PC-9 (cell line): ENCODE data around the gene SDR39U1. TPM values are rescaled to one million over a fixed set of nuclear protein-coding genes. Genes with fewer than 3 reads are reported as not detected.

Source experiments
- BruUV-seq: library from RNA; stranded (reverse); fragments of 400-500 nt; replicated peaks from 2 replicates; lab custom pipeline; 2021; lab: Mats Ljungman, UMichigan
- CTCF ChIA-PET: fragments of 300-600 bp; sonication (Branson Sonifier 250); formaldehyde crosslinking; loops from one replicate; lab custom pipeline; 2022; ENCODE audit warnings: antibody characterized with exemption; lab: Charles Lee
- POLR2A ChIA-PET: fragments of 300-600 bp; sonication (Branson Sonifier 250); formaldehyde crosslinking; loops from one replicate; lab custom pipeline; 2022; ENCODE audit warnings: antibody characterized with exemption; ENCODE audit not compliant: unreplicated experiment; lab: Charles Lee
- DNase-seq, 2 experiments: peaks; one replicate each; pipeline versions ENCODE4 v3.0.0 to v3.0.0-alpha.2; 2015 to 2022; ENCODE audit warnings: mixed read lengths in 1 of 2
- H2AFZ ChIP-seq: fragments of 200-600 bp; sonication (generic); 2 replicates; pipeline ENCODE4 v1.8.1; 2017; ENCODE audit warnings: antibody characterized with exemption
- H3F3A ChIP-seq: fragments of 200-600 bp; sonication (generic); 2 replicates; pipeline ENCODE4 v1.8.1; 2017; ENCODE audit warnings: antibody characterized with exemption, mild to moderate bottlenecking, low read depth; ENCODE audit not compliant: insufficient read depth
- H3K27ac ChIP-seq: fragments of 200-600 bp; sonication (generic); 2 replicates; pipeline ENCODE4 v1.6.1; 2016; ENCODE audit warnings: mixed run types
- H3K27me3 ChIP-seq: fragments of 200-600 bp; sonication (generic); 2 replicates; pipeline ENCODE4 v1.6.1; 2016; ENCODE audit warnings: low read depth, mixed run types; ENCODE audit not compliant: insufficient read depth
- H3K36me3 ChIP-seq: fragments of 200-600 bp; sonication (generic); 2 replicates; pipeline ENCODE4 v1.6.1; 2016; ENCODE audit warnings: low read depth, mixed run types
- H3K4me1 ChIP-seq: fragments of 200-600 bp; sonication (generic); replicated peaks from 2 replicates; pipeline ENCODE4 v1.6.1; 2016; ENCODE audit warnings: mixed run types; ENCODE audit not compliant: insufficient read depth
- H3K4me2 ChIP-seq: fragments of 200-600 bp; sonication (generic); 2 replicates; pipeline ENCODE4 v1.6.1; 2017; ENCODE audit warnings: mixed run types
- H3K4me3 ChIP-seq: fragments of 200-600 bp; sonication (generic); 2 replicates; pipeline ENCODE4 v1.6.1; 2016; ENCODE audit warnings: mixed run types
- H3K79me2 ChIP-seq: fragments of 200-600 bp; sonication (generic); 2 replicates; pipeline ENCODE4 v1.6.1; 2017; ENCODE audit warnings: low read depth, mixed run types
- H3K9me2 ChIP-seq: fragments of 200-600 bp; sonication (generic); 2 replicates; pipeline ENCODE4 v1.8.1; 2017; ENCODE audit warnings: mild to moderate bottlenecking; ENCODE audit not compliant: insufficient read depth
- H3K9me3 ChIP-seq: fragments of 200-600 bp; sonication (generic); 2 replicates; pipeline ENCODE4 v1.8.1; 2016; ENCODE audit warnings: low read depth; ENCODE audit not compliant: insufficient read depth
- H4K20me1 ChIP-seq: fragments of 200-600 bp; sonication (generic); 2 replicates; pipeline ENCODE4 v1.8.1; 2017; ENCODE audit not compliant: insufficient read depth
- CTCF ChIP-seq: fragments of 200-600 bp; sonication (generic); conservative IDR thresholded peaks from 2 replicates; pipeline ENCODE4 v1.6.1; 2017; ENCODE audit warnings: mixed run types, antibody characterized with exemption, mild to moderate bottlenecking, moderate library complexity
- EZH2 ChIP-seq: fragments of 200-600 bp; sonication (generic); IDR thresholded peaks from 2 replicates; pipeline ENCODE4 v1.8.0; 2017; ENCODE audit warnings: antibody characterized with exemption, low read depth
- intact Hi-C: fragments of 100-400 bp; cut with micrococcal nuclease; formaldehyde crosslinking; loops from one replicate; pipeline ENCODE4 v1.10.0; 2022; ENCODE audit not compliant: unreplicated experiment
- total RNA-seq: library from RNA; stranded (reverse); gene quantifications from 2 replicates; pipeline ENCODE4 v1.2.3, GENCODE V29; 2021

SDR39U1 gene
- total RNA-seq, 1 experiment from 2014 or later, result 17.2 TPM

GRCh38 chr14:24414732-24415420 is 27.7 kb downstream of the SDR39U1 start:
- Histone ChIP-seq H3K36me3 (no peaks in the 10 kb centered on the region), H3F3A (no peaks in the 10 kb centered on the region), H3K79me2 (no peaks in the 10 kb centered on the region), H3K9me3 (no peaks in the 10 kb centered on the region), H4K20me1 (no peaks in the 10 kb centered on the region), H3K27me3 (no peaks in the 10 kb centered on the region), H3K4me2 (no peak overlapping the region), H2AFZ (no peak overlapping the region), H3K4me3 (no peak overlapping the region), H3K9me2 (no peaks in the 10 kb centered on the region), H3K4me1 (no peaks in the 10 kb centered on the region), H3K27ac (no peak overlapping the region)
- BruUV-seq, result no TSS peak
- ChIA-PET POLR2A (no interaction called here), CTCF (no interaction called here)
- TF ChIP-seq CTCF (no peak), EZH2 (no peak)
- intact Hi-C loops, result no loop called here
- no peak for DNase-seq

GRCh38 chr14:24414077-24414476 is 28.5 kb downstream of the SDR39U1 start:
- TF ChIP-seq CTCF, result no peak
- no peak for TF ChIP-seq EZH2
- no peak overlapping the region for H3K4me2 ChIP-seq
- no TSS peak for BruUV-seq
- ChIA-PET POLR2A (no interaction called here), CTCF (no interaction called here)
- H3K9me2 ChIP-seq, result no peaks in the 10 kb centered on the region
- H3F3A ChIP-seq, result no peaks in the 10 kb centered on the region
- no peak overlapping the region for H3K4me3 ChIP-seq
- no peak overlapping the region for H2AFZ ChIP-seq
- H3K27ac ChIP-seq, result no peak overlapping the region
- no peak for DNase-seq
- H3K9me3 ChIP-seq, result no peaks in the 10 kb centered on the region
- H3K36me3 ChIP-seq, result no peaks in the 10 kb centered on the region
- no peaks in the 10 kb centered on the region for H3K27me3 ChIP-seq
- intact Hi-C loops, result no loop called here
- no peaks in the 10 kb centered on the region for H3K79me2 ChIP-seq
- no peaks in the 10 kb centered on the region for H4K20me1 ChIP-seq
- H3K4me1 ChIP-seq, result no peaks in the 10 kb centered on the region

- Histone ChIP-seq H3K9me2 (no peaks in the 10 kb centered on the region), H3K4me3 (no peak overlapping the region), H3K79me2 (no peaks in the 10 kb centered on the region), H3F3A (no peaks in the 10 kb centered on the region), H2AFZ (no peak overlapping the region), H3K36me3 (no peaks in the 10 kb centered on the region), H4K20me1 (no peaks in the 10 kb centered on the region), H3K9me3 (no peaks in the 10 kb centered on the region), H3K4me1 (no peaks in the 10 kb centered on the region), H3K4me2 (no peak overlapping the region), H3K27me3 (no peaks in the 10 kb centered on the region), H3K27ac (no peak overlapping the region)
- intact Hi-C loops, result loop anchor here (1.0 kb wide), 1 partner anchor 46 kb away; no protein-coding TSS in a partner anchor
- POLR2A ChIA-PET, result no interaction called here
- BruUV-seq, result no TSS peak
- CTCF ChIA-PET, result no interaction called here
- DNase-seq, result peak in 1 of 2 experiments; percentile 27
- TF ChIP-seq EZH2, result no peak
- TF ChIP-seq CTCF, result peak; percentile 72
Measured at GRCh38 chr14:24411443-24412389, 30.9 kb downstream of the SDR39U1 start.
